Daoy (cell line): ENCODE measurements around the gene KRT76. TPM values are rescaled to one million over a fixed set of nuclear protein-coding genes. Genes with fewer than 3 reads are reported as not detected.
A peak's percentile ranks its signal among the peaks of the same experiment; 100 is the strongest.
"Not testable (repeated sequence)": the region's sequence is repeated elsewhere in the genome, so short reads cannot be mapped to it uniquely, and the experiment has no call there.

Experiments used
- DNase-seq: peaks from one replicate; pipeline ENCODE4 v3.0.0-alpha.2; 2015; ENCODE audit warnings: low read depth
- total RNA-seq: library from RNA; depleted of rRNA; stranded (reverse); fragments of >200 nt; shearing (Covaris generic); gene quantifications from 2 replicates; pipeline ENCODE4 v1.2.3, GENCODE V29; 2014

KRT76 gene
- total RNA-seq, 1 experiment from 2014 or later, result not detected

DNA sequence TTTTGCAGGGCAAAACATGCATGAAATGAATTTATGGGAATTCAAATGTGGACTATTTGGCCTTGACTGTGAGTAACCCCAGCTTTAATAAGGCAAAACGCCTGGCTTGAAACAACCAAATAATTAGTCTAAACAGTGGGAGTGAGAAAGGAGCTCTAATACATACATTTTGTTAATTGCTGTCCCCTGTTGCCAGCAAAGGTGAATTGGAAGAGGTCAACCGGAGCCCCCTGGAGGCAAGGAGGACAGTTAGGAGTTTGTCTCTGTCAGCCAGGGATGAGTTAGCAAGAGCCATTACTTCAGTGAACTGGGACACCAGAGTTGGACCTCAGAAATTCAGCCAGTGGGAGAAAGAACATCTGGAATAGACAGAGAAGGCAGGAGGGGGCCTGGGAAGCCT lies 17.4 kb downstream of the KRT76 start:
- DNase-seq, result no peak

DNA sequence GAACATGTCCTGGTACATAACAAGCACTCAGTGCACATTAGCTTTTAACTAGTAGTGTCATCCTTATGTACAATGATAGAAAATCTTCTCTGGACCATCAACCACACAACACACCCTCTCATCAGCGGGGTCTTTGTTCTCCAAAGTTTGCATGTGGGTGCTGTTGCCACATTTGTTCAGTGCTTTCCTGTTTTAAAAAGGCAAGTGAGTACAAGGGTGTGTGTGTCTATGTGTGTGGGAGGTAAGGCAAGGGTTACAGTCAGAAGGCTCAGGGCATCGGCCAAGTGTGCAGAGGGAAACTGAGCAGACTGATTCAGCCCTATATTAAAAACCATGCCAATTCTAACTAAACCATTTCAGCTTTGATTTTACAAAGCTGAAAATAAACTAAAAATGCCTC lies 17.9 kb downstream of the KRT76 start:
- DNase-seq, result no peak

DNA sequence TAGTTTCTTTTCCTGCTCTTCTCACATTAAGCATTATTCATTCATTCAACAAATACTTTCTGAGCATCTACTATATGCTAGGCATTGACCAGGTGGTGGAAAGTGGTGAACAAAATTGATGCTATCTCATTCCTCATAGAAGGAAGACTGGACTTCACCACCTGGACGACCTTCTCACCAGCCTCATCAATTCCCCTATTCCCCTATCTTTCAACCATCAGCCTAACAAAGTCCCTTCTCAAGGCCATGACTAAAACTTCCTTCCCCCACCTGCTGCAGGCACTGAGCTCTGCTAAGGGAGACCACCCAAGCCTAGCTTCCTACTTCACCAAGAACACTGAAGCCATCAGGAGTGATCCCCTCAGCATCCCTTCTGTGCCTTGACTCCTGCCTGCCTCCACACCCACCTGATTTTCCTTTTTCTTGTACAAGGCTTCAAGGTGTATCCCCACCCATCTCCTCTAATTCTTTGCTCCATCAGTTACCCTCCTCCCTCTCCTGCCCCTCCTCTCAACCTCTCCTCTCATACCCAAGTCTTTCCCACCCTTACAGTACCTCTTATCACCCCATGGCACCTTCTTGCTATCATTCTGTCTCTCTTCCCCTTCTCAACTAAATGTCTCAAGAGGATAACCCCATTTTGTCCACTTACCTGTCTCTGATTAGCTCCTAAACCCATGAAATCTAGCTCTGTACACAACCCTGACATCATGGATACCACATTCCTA lies 19.5 kb downstream of the KRT76 start:
- no peak for DNase-seq

DNA sequence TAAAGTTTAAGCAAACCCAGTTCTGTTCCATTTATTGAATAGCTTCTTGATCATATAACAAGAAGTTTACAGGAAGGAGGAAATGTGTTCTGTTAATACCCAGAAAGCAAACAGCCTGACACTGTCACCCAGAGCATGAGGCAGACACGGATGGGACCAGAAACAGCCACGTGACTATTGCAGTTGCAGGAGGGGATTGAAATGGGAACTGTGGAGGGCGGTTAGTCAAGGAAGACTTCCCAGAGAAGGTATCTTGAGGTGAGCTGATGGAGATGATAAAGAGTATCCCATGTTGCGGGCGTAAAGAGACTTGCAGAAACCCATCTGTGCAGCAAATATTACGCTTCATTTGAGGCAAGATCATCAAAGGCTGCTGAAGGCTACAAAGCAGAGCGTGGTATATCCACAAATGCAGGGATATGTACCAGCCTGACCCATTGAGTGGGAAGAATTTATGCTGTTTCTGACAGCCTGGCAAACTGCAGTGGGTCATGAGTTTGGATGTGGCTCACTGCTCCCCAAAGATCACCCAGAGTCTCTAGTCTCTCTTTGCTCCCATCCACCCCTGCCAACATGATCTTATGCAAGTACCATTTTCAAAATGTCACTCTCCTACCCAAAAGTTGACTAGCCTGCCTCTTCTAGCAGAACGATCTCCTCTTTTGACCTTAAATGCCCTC lies 20.7 kb downstream of the KRT76 start:
- no peak for DNase-seq

DNA sequence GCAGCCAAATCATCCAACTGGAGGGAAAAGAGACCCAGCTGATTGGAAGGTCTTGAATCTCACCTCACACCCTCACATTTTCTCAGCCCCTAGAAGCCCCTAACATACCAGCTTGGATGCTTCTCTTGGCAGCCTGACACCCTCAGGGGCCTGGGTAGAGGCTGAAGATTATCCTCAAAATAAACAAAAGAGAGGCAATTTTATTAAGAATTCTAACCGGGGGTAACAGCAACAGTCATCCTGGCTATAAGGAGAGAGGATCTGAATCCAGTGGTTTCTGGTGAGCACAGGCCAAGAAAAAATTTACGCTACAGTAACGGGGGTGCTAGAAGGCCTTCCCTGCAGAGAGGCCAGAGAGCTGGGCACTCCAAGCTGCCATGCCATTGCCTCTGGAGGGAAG lies 21.6 kb downstream of the KRT76 start:
- DNase-seq, result no peak

DNA sequence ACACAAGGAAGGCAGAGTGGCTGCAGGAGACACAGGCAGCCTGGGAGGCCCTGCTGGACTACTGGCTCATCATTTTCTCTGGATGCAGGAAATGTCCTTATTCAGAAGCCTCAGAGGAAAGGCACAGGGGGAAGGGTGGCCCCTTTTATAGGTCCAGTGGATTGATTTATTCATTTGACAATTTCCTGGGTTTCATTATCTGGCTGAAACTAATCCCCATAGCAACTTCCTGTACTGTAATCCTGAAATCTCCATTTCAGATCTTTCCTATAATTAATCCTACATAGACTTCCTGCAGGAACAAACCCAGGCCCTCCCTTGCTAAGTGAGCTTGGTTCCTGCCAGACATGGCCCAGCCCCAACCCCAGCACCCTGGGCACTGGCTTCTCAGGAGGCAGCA lies 23.0 kb downstream of the KRT76 start:
- DNase-seq, result no peak

DNA sequence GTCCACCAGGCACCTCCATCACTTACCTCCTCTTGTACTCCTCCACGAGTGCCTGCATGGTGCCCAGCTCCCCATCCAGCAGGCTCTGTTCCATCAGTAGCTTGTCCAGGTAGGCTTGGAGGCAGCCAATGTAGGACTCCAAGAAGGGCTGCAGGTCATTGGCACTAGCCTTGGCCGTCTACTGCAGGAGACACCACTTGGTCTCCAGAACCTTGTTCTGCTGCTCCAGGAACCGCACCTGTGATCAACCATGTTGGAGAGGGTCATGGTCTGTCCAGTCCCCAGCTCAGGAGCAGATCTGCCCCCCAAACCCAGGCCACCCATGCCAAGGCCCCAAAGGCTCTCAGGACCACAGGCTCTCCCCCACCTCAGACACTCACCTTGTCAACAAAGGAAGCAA lies 23.9 kb downstream of the KRT76 start:
- no peak for DNase-seq

DNA sequence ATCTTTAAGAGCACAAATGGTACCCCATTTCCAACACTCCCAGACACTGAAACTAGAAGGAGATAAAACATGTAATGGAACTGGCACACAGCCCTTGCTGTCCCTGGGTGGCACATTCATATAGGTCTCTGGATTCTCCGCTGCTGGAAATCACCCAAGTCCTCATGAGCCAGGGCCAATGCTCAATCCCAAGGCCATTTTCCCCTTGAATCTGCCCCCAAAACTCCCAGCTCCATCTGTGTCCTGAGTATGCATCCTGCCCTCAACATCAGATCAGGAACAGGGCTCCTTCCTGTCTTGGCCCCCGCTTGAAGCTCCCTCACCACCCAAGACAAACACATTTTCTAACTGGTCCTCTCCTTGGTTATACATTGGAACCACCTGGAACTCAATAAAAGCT lies 24.6 kb downstream of the KRT76 start:
- no peak for DNase-seq

DNA sequence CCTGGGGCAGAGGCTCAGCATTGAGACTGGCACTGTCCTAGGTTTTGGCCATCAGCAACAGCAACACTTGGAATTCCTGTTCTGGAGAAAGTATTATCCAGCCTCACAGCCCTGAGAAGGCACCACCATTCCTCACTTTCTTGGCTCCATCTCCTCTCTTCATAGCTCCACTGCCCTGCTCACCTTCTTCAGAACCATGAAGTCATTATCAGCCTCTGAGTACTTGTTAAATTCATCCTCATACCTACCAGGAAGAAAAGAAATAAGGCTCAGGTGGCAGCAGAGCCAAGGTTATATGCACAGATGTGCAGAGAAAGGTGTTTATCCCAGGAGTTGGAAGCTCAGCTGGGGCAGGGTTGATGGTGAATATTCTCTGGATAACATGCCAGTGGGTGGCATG lies 25.4 kb downstream of the KRT76 start:
- no peak for DNase-seq

DNA sequence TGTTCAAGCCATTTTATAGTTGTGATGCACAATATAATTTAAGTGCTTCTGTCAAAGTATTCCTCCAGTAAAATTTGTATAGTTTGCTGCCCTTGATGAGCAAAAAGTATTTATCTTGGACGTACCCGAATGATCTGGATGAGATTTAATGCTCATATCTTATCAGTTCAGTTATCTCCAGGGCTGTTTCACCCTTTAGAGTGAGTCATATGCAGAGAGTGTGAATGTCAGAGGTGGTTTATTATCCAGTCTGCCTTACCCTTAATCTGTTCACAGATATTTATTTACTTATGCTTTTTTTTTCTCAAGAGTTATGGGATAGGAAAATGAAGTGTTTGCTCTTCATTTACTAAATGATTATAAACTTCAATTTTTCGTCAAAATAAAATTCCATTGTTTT lies 26.6 kb downstream of the KRT76 start:
- not testable (repeated sequence) for DNase-seq

DNA sequence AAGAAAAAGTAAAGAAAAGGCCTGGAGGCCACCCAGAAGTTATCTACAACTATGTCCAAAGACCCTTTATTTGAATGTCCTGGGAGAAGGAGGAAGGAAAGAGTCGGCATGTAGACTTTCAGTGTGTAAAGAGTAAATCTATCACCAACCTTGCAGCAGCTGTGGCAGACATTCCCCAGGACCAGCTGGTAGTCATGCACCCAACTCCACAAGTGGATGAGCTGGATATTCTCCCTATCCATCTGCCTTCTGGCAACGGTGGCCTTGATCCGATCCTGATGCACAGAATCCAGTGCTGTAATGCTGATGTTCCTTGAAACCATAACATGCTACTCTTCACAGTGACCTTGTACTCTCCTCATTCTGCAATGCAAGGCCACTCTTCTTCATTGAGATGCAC lies 27.3 kb downstream of the KRT76 start:
- no peak for DNase-seq

DNA sequence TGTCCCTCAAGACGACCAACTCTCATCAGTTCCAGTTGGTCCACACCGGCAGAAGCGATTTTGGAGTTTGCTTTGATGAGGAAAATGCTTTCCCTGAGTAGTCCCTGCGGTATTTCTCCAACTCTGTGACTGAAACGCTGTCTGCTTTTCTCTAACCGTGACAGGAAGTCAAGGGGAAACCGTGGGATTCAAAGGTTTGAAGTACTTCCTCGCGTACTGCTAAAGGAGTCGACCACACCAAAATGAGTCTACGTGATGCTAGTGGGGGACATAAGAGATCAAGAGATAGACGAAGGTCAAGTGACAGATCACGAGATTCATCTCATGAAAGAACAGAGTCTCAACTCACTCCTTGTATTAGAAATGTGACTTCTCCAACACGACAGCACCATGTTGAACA lies 28.6 kb downstream of the KRT76 start:
- DNase-seq, result no peak

DNA sequence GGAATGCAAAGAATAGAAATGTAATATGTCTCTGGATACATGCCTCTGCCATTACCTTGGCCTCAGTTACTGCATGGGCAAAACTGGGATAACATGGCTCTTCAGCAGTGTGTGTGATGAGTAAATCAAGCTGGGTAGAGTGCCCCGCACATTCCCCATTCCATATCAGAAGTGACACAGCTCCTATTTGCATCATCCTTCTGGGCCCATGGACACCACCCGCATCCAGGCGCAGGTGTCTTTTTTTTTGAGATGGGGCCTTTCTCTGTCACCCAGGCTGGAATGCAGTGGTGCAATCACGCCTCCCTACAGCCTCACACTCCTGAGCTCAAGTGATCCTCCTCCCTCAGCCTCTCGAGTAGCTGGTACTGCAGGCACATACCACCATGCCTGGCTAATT lies 31.6 kb downstream of the KRT76 start:
- DNase-seq, result no peak

DNA sequence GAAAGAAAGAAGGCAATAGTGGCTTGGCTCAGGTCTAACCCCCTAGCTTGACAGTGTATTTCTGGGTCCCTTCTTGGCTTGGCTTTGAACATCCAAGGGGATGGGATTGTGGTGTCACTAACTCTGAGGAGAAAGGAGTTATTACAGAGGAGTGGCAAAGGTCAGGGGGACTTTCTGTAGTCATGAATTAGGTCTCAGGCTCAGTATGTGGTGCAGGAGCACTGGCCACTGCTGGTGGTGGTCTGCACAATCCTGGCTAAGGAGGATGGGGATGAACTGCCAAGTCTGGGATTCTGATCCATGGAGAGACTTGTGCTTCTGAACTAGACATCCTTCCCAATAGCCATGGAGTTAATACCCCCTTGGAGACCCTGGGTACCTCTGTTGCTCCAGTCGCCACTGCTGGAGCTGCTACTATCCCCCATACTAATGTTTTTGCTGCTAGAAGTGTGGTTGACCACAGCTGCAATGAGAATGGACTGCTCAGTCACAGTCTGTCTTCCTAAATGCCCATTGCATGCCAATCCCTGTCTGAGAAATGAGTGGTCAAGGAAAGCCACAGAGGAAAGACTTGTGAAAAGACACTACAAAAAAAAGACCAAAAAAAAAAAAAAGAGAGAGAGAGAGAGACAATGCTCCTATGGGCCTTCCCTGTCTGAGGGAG lies 32.5 kb downstream of the KRT76 start:
- no peak for DNase-seq

DNA sequence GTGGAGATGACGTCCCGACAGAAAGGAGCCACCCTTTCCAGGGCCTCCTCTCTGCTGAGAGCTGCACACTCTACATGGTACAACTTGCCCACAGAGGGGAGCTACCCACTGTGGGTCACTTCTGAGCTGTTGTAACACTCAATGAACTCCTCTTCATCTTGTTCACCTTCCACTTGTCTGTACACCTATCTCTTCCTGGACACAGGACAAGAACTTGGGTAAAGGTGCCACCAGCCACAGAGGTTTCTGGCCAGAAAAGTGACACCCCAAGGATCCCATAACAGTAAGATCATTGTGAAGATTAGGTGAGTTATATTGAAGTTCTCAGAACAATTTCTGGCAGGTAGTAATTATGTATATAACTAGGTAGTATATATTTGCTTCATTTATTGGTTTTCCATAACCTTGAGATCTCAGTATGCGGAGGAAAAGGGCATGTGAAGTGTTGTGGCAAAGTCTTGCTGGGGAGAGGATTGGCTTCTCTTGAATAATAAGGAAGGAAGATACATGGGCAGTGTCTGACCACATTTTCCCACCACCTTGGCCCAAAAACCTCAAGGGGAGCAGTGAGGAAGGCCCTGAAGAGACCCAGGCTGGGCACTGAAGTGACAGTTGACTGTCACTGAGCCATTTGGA lies 34.2 kb downstream of the KRT76 start:
- no peak for DNase-seq

DNA sequence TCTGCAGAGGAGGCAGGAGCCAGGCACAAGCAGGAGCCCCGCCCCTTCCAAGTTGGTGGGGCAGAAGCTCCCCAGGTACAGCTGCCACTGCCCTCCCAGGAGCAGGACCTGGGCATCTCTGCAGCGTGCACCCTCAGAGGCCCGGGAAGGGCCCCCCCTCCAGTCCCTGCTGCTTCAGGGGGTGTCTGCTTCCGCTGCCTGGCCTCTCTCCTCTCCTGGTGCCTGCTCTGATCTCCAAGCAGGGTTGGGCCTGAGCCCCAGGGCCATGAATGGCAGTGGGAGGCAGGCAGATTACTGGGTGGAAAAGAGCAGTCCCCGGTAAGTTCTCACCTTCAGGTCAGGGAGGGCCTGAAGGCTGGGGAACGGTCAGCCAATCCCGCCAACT lies 35.0 kb downstream of the KRT76 start:
- DNase-seq, result no peak

DNA sequence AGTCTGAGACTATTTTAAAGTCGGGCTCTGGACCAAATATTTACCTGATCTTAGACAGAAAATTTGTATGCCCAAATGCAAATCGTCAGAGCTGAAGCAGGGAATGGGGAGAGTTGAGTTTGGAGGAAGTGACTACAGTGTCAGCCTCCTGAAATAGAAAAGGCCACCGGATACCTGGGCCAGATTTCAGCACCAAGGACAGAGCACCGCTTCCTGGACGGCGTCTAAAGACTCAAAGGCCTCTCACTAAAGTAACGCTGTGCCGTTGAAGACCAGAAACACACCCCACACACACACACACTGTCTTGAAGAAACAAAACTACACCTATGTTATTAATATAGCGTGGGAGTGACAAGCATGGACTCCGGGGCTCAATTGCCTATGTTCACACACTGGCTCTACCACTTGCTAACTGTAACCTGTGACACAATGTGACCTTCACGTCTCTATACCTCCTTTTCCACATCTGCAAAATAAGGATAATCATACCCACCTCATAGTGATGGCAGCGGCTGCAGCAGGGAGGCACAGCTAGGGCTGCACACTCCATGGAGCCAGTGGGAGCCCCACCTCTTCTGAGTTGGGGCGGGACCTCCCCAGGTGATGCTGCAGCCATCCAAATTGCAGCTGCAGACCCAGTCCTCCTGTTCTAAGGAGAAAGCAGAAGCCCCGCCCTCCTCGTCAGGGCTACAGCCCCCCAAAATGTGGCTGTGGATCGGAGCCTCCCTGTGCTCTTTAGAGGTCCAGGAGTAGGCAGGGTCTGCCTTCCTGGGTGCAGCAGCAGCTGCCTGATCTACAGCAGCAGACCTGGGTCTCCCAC lies 35.6 kb downstream of the KRT76 start:
- peak; percentile 71 for DNase-seq

DNA sequence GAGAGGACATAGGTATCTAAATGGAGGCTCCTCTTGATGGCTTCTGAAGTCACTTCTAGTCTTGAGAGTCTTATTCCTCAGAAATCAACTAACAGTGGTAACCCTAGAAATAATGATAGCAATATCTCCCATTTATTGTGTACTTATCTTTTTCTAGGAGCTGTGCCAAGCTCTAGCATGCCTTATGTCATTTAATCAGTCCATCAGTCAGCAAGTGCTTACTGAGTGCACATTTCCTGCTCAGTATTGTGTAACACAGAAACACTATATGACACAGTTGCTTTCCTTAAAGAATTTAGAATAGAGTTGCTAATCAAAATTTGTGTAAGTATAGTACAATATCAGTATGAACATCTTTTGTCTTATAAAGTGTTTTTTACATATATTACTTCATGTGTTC lies 36.6 kb downstream of the KRT76 start:
- no peak for DNase-seq

DNA sequence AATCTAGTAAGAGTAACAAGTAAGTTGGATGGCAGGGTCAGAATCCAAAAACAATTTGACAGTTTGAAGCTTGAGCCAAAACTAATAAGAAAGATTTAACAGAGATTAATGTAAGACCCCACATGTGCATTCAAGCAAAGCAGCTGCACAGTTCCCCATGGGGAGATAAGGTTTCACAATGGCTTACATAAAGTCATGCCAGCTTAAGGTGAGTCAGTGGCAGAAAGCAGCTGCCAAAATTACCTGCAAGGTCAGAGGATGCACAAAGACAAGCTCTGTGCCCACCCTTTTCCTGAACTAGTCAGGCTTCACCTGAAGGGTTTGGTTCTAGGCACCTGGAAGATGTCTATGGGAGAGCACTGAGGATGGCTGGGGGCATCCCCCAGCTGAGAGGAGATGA lies 37.2 kb downstream of the KRT76 start:
- no peak for DNase-seq

DNA sequence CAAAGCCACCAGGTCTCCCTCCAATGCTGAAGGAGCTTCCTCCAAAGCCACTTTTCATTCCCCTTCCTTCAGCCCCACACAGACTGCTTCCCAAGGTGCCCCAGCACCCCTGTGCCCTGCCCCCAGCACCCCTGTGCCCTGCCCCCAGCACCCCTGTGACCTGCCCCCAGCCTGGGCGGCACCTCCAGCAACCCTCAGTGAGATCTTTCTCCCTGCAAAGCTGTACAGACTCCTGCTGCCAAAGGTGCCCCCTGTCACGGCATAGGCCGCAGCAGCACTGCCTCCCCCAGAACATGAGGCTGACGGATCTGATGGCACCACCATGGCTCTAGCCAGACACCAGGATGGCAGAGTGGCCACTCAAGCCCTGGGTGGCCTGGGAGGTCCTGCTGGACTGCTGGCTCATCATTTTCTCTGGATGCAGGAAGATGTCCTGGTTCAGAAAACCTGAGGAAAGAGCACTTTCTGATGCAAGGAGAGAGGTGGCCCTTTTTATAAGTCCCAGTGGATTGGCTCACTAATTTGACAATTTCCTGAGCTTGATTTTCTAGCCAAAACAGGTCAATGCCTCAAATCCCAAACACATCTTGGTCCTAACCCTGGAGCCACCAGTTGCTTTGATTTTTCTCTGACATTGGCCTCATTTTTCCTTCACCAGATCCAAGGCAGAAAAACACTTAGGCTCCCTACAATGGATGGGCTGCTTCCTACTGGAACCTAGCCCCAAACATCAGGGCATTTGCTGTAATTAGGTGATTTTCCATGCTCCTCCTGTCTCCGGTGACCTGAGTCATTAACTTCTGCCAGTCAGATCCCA lies 41.1 kb downstream of the KRT76 start:
- no peak for DNase-seq

DNA sequence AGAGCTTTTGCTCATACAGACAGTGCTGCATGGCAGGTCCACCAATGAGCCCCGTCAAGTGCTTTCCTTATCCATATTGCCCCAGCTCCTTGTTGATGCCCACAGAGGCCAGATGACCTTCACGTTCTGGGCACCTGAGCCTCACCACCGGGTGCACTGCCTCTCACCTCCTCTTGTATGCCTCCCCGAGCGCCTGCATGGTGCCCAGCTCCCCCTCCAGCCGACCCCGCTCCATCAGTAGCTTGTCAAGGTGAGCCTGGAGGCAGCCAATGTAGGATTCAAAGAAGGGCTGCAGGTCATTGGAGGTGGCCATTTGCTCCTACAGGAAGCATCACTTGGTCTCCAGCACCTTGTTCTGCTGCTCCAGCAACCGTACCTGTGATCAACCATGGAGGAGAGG lies 42.0 kb downstream of the KRT76 start:
- no peak for DNase-seq
